SKM-1 treated with dmso at 0.1 percent for 144 hours (cell line): ENCODE results near the gene DCD.

ENCODE experiments used
- DNase-seq: peaks from one replicate; lab custom pipeline; 2025; ENCODE audit not compliant: unreplicated experiment; lab: John Stamatoyannopoulos, UW

Gene DCD

GRCh38 chr12:54608769-54609168 lies 39.4 kb downstream of the DCD start:
- DNase-seq, result no peak

GRCh38 chr12:54608156-54608555 lies 40.0 kb downstream of the DCD start:
- no peak for DNase-seq

GRCh38 chr12:54606556-54606955 lies 41.6 kb downstream of the DCD start:
- DNase-seq, result no peak

- DNase-seq, result no peak
Measured at GRCh38 chr12:54605138-54605970, 42.8 kb downstream of the DCD start.

- DNase-seq, result no peak
Measured at GRCh38 chr12:54604436-54604835, 43.7 kb downstream of the DCD start.

- no peak for DNase-seq
Measured at GRCh38 chr12:54603872-54604271, 44.3 kb downstream of the DCD start.

- DNase-seq, result peak; percentile 69
Measured at GRCh38 chr12:54603173-54603814, 44.9 kb downstream of the DCD start.

GRCh38 chr12:54602661-54603060 lies 45.5 kb downstream of the DCD start:
- no peak for DNase-seq

- no peak for DNase-seq
Measured at GRCh38 chr12:54601841-54602240, 46.3 kb downstream of the DCD start.

GRCh38 chr12:54598970-54599369 lies 49.2 kb downstream of the DCD start:
- DNase-seq, result no peak

GRCh38 chr12:54596526-54596946 lies 51.6 kb downstream of the DCD start:
- DNase-seq, result peak; percentile 21

GRCh38 chr12:54595471-54595870 lies 52.7 kb downstream of the DCD start:
- DNase-seq, result no peak
